H9 (cell line): Measurements from ENCODE around the gene HS3ST1. TPM values are rescaled to one million over a fixed set of nuclear protein-coding genes. Genes with fewer than 3 reads are reported as not detected.

Experiments used
- DNase-seq: peaks from one replicate; pipeline ENCODE4 v3.0.0-alpha.2; 2017
- H2AFZ ChIP-seq: one replicate; pipeline ENCODE4 v1.6.1; 2013; ENCODE audit warnings: mild to moderate bottlenecking, low read length, control low read depth, moderate library complexity
- H2AK5ac ChIP-seq: 2 replicates; pipeline ENCODE4 v1.6.1; 2013; ENCODE audit warnings: low read length, control low read depth, mixed read lengths; ENCODE audit not compliant: insufficient read length
- H2BK120ac ChIP-seq: one replicate; pipeline ENCODE4 v1.6.1; 2013; ENCODE audit warnings: low read depth, mild to moderate bottlenecking, low read length, control low read depth, inconsistent platforms; ENCODE audit not compliant: poor library complexity, severe bottlenecking
- H2BK12ac ChIP-seq: 2 replicates; pipeline ENCODE4 v1.6.1; 2013; ENCODE audit warnings: low read length, control low read depth, mixed read lengths, low read depth; ENCODE audit not compliant: insufficient read length
- H2BK15ac ChIP-seq: 2 replicates; pipeline ENCODE4 v1.6.1; 2013; ENCODE audit warnings: low read depth, low read length, control low read depth
- H2BK20ac ChIP-seq: one replicate; pipeline ENCODE4 v1.6.1; 2013; ENCODE audit warnings: low read depth, mild to moderate bottlenecking, low read length, control low read depth, inconsistent platforms; ENCODE audit not compliant: poor library complexity, severe bottlenecking
- H2BK5ac ChIP-seq: 2 replicates; pipeline ENCODE4 v1.6.1; 2013; ENCODE audit warnings: low read length, control low read depth, mixed read lengths; ENCODE audit not compliant: insufficient read length
- H3K14ac ChIP-seq: 2 replicates; pipeline ENCODE4 v1.6.1; 2013; ENCODE audit warnings: low read length, control low read depth; ENCODE audit not compliant: insufficient read depth
- H3K18ac ChIP-seq: 2 replicates; pipeline ENCODE4 v1.6.1; 2013; ENCODE audit warnings: low read depth, mild to moderate bottlenecking, mixed read lengths, low read length, control low read depth; ENCODE audit not compliant: insufficient read length
- H3K23ac ChIP-seq: 2 replicates; pipeline ENCODE4 v1.6.1; 2013; ENCODE audit warnings: low read length, control low read depth, mixed read lengths, low read depth; ENCODE audit not compliant: insufficient read length
- H3K23me2 ChIP-seq: 2 replicates; pipeline ENCODE4 v1.6.1; 2013; ENCODE audit warnings: low read depth, mild to moderate bottlenecking, mixed read lengths, low read length, control low read depth; ENCODE audit not compliant: insufficient read length, poor library complexity, severe bottlenecking
- H3K27ac ChIP-seq: 2 replicates; pipeline ENCODE4 v1.5.1; 2013; ENCODE audit warnings: low read length, control low read depth, mixed read lengths, low read depth; ENCODE audit not compliant: insufficient read length
- H3K27me3 ChIP-seq: 2 replicates; pipeline ENCODE4 v1.6.1; 2013; ENCODE audit warnings: low read length, control low read depth, inconsistent platforms; ENCODE audit not compliant: insufficient read depth
- H3K4ac ChIP-seq: 2 replicates; pipeline ENCODE4 v1.6.1; 2013; ENCODE audit warnings: low read depth, mild to moderate bottlenecking, control low read depth, inconsistent platforms, low read length, moderate library complexity
- H3K4me1 ChIP-seq: 2 replicates; pipeline ENCODE4 v1.6.1; 2013; ENCODE audit warnings: low read length, control low read depth, inconsistent platforms; ENCODE audit not compliant: insufficient read depth
- H3K4me2 ChIP-seq: 2 replicates; pipeline ENCODE4 v1.6.1; 2013; ENCODE audit warnings: low read length, control low read depth, mixed read lengths; ENCODE audit not compliant: insufficient read length, insufficient read depth
- H3K56ac ChIP-seq: 2 replicates; pipeline ENCODE4 v1.6.1; 2013; ENCODE audit warnings: low read depth, mild to moderate bottlenecking, mixed read lengths, low read length, control low read depth; ENCODE audit not compliant: insufficient read length
- H3K79me1 ChIP-seq: 2 replicates; pipeline ENCODE4 v1.6.1; 2013; ENCODE audit warnings: low read depth, mild to moderate bottlenecking, moderate library complexity, low read length, control low read depth, inconsistent platforms; ENCODE audit not compliant: insufficient read depth, poor library complexity, severe bottlenecking
- H3K79me2 ChIP-seq: 2 replicates; pipeline ENCODE4 v1.6.1; 2013; ENCODE audit warnings: low read length, control low read depth, inconsistent platforms; ENCODE audit not compliant: insufficient read depth
- H3K9ac ChIP-seq: 2 replicates; pipeline ENCODE4 v1.6.1; 2013; ENCODE audit warnings: low read length, control low read depth, mixed read lengths; ENCODE audit not compliant: insufficient read length; ENCODE audit errors: extremely low read depth
- H3K9me3 ChIP-seq: one replicate; pipeline ENCODE4 v1.6.1; 2013; ENCODE audit warnings: low read depth, low read length, inconsistent platforms; ENCODE audit not compliant: control insufficient read depth
- H3T11ph ChIP-seq: one replicate; pipeline ENCODE4 v1.6.1; 2013; ENCODE audit warnings: mild to moderate bottlenecking, low read length, control low read depth, inconsistent platforms
- H4K20me1 ChIP-seq: one replicate; pipeline ENCODE4 v1.6.1; 2013; ENCODE audit not compliant: control insufficient read depth, insufficient read length, insufficient read depth
- H4K5ac ChIP-seq: 2 replicates; pipeline ENCODE4 v1.6.1; 2013; ENCODE audit warnings: low read depth, mild to moderate bottlenecking, mixed read lengths, low read length, control low read depth; ENCODE audit not compliant: insufficient read length
- H4K8ac ChIP-seq: replicated peaks from 2 replicates; pipeline ENCODE4 v1.6.1; 2013; ENCODE audit warnings: low read length, control low read depth, mixed read lengths, low read depth; ENCODE audit not compliant: insufficient read length
- H4K91ac ChIP-seq: 2 replicates; pipeline ENCODE4 v1.6.1; 2013; ENCODE audit warnings: low read depth, mild to moderate bottlenecking, moderate library complexity, mixed read lengths, low read length, control low read depth; ENCODE audit not compliant: insufficient read length
- H3K27ac Mint-ChIP-seq, 3 experiments: 2 replicates in 2 of 3; 3 replicates in 1 of 3; pipeline ENCODE4 v1.8.0; 2020 to 2021; ENCODE audit warnings: mixed read lengths in 3 of 3, mild to moderate bottlenecking in 1 of 3, moderate library complexity in 1 of 3
- H3K27me3 Mint-ChIP-seq: 2 replicates; pipeline ENCODE4 v1.8.0; 2021; ENCODE audit warnings: low read depth, mild to moderate bottlenecking, moderate library complexity, mixed read lengths
- H3K36me3 Mint-ChIP-seq, 3 experiments: 2 replicates in 2 of 3; 3 replicates in 1 of 3; pipeline ENCODE4 v1.8.0; 2020 to 2021; ENCODE audit warnings: low read depth in 3 of 3, mixed read lengths in 3 of 3; ENCODE audit not compliant: insufficient read depth in 1 of 3
- H3K4me1 Mint-ChIP-seq, 2 experiments: 2 replicates each; pipeline ENCODE4 v1.8.0; 2020; ENCODE audit warnings: mixed read lengths in 2 of 2
- H3K4me3 Mint-ChIP-seq, 2 experiments: 2 replicates in 1 of 2; 3 replicates in 1 of 2; pipeline ENCODE4 v1.8.0; 2020 to 2021; ENCODE audit warnings: mild to moderate bottlenecking in 2 of 2, mixed read lengths in 2 of 2, moderate library complexity in 1 of 2
- H3K9me3 Mint-ChIP-seq, 2 experiments: 2 replicates in 1 of 2; 3 replicates in 1 of 2; pipeline ENCODE4 v1.8.0; 2020; ENCODE audit warnings: mild to moderate bottlenecking in 2 of 2, mixed read lengths in 2 of 2, moderate library complexity in 1 of 2
- CTCF ChIP-seq: fragments of 200-600 bp; sonication (generic); conservative IDR thresholded peaks from 3 replicates; pipeline ENCODE4 v1.8.0; 2021; ENCODE audit warnings: antibody characterized with exemption, mild to moderate bottlenecking
- total RNA-seq: library from RNA; stranded (reverse); gene quantifications from 2 replicates; pipeline ENCODE4 v1.2.1, GENCODE V29; 2021

HS3ST1 gene
- total RNA-seq, 1 experiment from 2014 or later: 0.04 TPM

- H3K36me3 Mint-ChIP-seq: no peaks in the 10 kb centered on the region
- Histone ChIP-seq H3K14ac (no peak overlapping the region), H2BK120ac (no peak overlapping the region), H3K4me1 (no peaks in the 10 kb centered on the region), H3K4me2 (no peak overlapping the region), H4K8ac (no peak overlapping the region), H3T11ph (no peak overlapping the region), H3K9me3 (no peaks in the 10 kb centered on the region), H3K79me1 (no peaks in the 10 kb centered on the region), H3K18ac (no peak overlapping the region), H3K9ac (no peak overlapping the region), H4K5ac (no peak overlapping the region), H2BK20ac (no peak overlapping the region), H2BK5ac (no peak overlapping the region), H3K79me2 (no peaks in the 10 kb centered on the region), H4K91ac (no peak overlapping the region), H3K23me2 (no peaks in the 10 kb centered on the region), H2BK15ac (no peak overlapping the region), H2BK12ac (no peak overlapping the region), H3K27ac (no peak overlapping the region), H2AK5ac (no peak overlapping the region), H3K23ac (no peak overlapping the region), H4K20me1 (no peaks in the 10 kb centered on the region), H3K4ac (no peak overlapping the region), H3K56ac (no peak overlapping the region), H3K27me3 (no peaks in the 10 kb centered on the region), H2AFZ (no peak overlapping the region)
- TF ChIP-seq CTCF: no peak
- no peak overlapping the region for H3K27ac Mint-ChIP-seq
- no peaks in the 10 kb centered on the region for H3K27me3 Mint-ChIP-seq
- DNase-seq: no peak
- no peak overlapping the region for H3K4me3 Mint-ChIP-seq
- peaks cover 2 to 3% of the 10 kb centered on the region in 2 experiments; a peak in 1 of 5 replicates for H3K9me3 Mint-ChIP-seq
- peaks cover 0 to 4% of the 10 kb centered on the region in 2 experiments; a peak in 2 of 4 replicates for H3K4me1 Mint-ChIP-seq
Observed at GRCh38 chr4:11366859-11367258, 61.8 kb downstream of the HS3ST1 start.
